ENCODE measurements around the gene EYA2.

EYA2 gene

DNA sequence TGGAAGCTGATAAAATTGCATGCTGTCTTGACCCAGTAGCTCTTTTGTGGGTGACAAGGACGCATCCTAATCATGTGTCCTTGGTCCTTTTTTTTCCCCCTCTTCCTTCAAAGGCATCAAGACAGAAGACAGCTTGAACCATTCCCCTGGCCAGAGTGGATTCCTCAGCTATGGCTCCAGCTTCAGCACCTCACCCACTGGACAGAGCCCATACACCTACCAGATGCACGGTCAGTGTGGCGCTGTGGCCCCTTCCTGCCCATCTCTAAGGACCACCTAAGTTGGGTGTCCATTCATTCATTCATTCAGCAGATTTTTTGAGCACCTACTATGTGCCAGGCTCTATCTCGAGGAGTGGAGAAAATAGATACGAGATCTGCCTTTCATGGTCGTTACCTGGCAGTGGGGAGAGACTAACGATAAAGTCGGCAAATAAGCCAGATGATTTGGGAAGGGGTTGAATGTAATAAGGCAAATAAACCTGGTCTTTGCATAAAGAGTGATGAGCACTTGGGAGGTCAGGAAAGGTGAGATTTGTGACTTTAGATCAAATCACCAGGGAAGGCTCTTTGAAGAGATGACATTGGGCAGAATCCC is 121.5 kb downstream of the EYA2 start:
- no peak overlapping the region for H3K4me3 ChIP-seq (ENCODE audit: low read length)
- no peak for DNase-seq (ENCODE audit: low read depth)
- TF ChIP-seq, protein P1, sequence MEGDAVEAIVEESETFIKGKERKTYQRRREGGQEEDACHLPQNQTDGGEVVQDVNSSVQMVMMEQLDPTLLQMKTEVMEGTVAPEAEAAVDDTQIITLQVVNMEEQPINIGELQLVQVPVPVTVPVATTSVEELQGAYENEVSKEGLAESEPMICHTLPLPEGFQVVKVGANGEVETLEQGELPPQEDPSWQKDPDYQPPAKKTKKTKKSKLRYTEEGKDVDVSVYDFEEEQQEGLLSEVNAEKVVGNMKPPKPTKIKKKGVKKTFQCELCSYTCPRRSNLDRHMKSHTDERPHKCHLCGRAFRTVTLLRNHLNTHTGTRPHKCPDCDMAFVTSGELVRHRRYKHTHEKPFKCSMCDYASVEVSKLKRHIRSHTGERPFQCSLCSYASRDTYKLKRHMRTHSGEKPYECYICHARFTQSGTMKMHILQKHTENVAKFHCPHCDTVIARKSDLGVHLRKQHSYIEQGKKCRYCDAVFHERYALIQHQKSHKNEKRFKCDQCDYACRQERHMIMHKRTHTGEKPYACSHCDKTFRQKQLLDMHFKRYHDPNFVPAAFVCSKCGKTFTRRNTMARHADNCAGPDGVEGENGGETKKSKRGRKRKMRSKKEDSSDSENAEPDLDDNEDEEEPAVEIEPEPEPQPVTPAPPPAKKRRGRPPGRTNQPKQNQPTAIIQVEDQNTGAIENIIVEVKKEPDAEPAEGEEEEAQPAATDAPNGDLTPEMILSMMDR (conservative IDR thresholded peaks at IDR 0.05; ENCODE audit: low read length) = no peak

DNA sequence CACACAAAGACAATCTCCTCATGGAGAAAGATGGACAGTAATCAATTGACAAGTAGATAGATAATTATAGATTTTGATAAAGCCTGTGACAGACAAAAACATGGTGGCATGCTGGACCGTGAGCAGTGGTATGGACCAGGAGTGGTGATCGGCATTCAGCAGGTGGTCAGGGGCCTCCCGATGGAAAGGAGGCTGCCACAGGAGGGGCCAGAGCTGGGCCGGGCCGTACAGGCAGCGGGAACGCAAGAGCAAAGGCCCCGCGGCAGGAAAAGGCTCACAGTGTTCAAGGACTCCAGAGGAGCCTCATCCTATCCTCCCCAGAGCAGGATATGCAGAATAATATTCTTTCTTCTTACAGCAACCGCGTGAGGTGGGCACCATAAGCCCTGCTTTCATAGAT is 123.7 kb downstream of the EYA2 start:
- TF ChIP-seq, protein P1 (conservative IDR thresholded peaks at IDR 0.05; ENCODE audit: low read length) = no peak

DNA sequence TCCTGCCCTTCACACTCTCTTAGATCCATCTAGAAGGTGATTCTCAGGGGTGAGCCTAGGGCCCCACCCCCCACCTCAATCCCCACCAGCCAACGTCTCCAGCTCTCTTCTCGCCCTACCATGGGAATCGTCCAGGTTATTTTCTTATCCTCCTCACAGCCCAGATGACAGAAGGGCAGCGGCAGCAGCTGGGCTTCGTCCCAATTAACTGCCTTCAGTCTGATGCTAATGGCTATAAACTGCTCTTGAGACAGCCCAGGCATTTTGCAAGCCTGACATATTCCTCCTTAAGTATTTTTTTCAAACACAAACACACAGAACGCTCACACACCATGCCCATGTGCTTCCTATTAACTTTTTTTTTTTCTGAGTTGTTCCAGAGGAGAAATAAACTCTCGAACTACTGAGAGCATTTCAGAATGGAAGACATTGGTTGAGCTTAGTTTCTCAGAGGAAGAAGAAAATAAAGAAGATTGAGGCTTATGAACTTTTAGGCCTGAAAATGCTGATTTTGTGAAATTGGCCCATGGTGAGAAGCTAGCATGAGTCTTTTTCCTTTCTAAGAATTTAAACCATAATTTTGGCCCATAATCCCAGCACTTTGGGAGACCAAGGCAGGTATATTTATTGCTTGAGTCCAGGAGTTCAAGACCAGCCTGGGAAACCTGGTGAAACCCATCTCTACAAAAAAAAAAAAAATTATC is 124.6 kb downstream of the EYA2 start:
- DNase-seq (ENCODE audit: low read depth) = peak; percentile 96

More for the DNA sequence above, 123.7 kb downstream of the EYA2 start:
- H3K4me3 ChIP-seq (ENCODE audit: low read length) = no peak overlapping the region
- DNase-seq (ENCODE audit: low read depth) = no peak

DNA sequence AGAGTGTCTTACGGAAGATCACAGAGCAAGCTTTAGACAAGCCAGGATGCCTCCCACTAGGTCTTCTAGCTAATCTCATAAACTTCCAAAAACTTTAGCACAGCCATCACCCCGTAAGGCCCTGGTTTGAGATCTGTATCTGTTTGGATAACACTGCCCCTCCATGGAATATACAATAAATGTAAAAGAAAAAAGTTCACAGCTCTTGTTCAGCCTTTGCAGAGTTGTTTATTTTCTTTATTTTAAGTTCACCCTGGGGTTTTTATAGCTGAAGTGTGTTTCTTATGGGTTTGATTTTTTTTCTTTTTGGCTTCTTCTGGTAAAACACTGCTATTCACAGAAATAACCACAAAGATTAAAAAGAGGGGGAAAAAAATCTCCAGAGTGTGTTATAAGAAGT is 125.6 kb downstream of the EYA2 start:
- peak; percentile 2 for DNase-seq (ENCODE audit: low read depth)
- TF ChIP-seq, protein P1 (conservative IDR thresholded peaks at IDR 0.05; ENCODE audit: low read length) = 0 out of 2 replicates have a peak, but pooled peaks have one; percentile 2
- H3K4me3 ChIP-seq (ENCODE audit: low read length) = no peak overlapping the region

More for the DNA sequence above, 124.6 kb downstream of the EYA2 start:
- H3K4me3 ChIP-seq (ENCODE audit: low read length) = no peak overlapping the region
- TF ChIP-seq, protein P1 (conservative IDR thresholded peaks at IDR 0.05; ENCODE audit: low read length) = no peak

DNA sequence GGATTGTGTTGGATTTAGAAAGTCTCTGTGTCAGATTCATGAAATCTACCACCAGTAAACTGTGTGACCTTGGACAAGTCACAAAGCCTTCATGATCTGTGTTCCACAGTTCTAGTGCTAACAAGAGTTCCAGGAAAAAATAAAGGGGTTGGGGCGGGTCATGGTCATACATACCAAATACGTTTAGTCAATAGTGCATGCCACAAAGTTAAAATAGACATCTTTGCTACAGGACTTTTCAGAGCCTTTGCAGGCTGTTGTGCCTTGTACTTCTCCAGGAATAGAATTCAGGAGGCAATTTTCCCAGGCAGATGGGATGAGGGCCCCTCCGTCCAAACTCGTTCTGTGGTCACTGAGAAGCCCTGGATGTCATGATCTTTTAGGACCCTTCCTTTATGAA is 127.2 kb downstream of the EYA2 start:
- TF ChIP-seq, protein P1 (conservative IDR thresholded peaks at IDR 0.05; ENCODE audit: low read length) = no peak
- H3K4me3 ChIP-seq (ENCODE audit: low read length) = no peak overlapping the region
- no peak for DNase-seq (ENCODE audit: low read depth)

DNA sequence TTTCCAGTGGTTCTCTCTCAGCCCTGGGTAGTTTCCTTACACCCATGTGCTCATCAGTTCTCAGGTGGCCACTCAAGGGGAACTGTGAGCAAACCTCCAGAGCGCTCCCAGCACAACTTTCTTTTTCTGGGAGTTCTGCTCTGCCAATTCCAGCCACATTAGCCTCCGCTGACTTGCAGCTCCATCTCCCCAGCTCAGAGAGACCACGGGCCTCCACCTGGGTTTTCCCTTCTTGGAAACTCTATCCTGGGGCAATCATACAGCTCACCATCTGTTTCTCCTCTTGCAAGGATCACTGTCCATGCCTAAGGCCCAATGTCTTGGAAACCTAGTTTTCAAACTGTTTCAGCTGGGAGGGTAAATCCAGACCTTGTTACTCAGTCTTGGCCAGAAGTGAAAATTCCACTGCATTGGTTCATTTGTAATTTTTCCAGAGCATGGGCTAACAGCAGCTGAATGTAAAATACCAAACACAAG is 129.9 kb downstream of the EYA2 start:
- peak; percentile 75 for DNase-seq (ENCODE audit: low read depth)
- TF ChIP-seq, protein P1 (conservative IDR thresholded peaks at IDR 0.05; ENCODE audit: low read length) = no peak

DNA sequence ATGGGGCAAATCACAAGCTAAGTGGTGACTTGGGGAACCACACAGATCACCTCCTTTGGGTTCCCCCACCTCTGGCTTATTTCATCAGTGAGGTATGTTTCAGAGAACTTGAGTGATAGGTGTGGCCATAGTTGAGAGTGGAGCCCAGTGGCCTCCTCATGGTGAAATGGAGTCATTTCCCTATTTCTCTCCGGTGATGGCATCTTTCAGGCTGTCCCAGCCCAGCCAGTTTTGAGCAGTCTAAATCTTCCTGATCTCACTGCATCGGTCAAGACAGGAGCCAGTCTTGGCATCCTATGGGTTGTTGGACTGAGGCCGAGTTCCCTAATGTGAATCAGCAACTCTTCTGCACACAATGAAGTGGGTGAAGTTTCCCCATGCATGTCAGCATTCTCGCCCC is 132.4 kb downstream of the EYA2 start:
- H3K4me3 ChIP-seq (ENCODE audit: low read length) = no peak overlapping the region
- peak; percentile 38 for DNase-seq (ENCODE audit: low read depth)
- TF ChIP-seq, protein P1 (conservative IDR thresholded peaks at IDR 0.05; ENCODE audit: low read length) = no peak

More for the DNA sequence above, 129.9 kb downstream of the EYA2 start:
- no peak overlapping the region for H3K4me3 ChIP-seq (ENCODE audit: low read length)
